NCI-H526 treated with DMSO at 0.1 percent for 48 hours (cell line): ENCODE data around the gene FAM234A.
"Not testable (repeated sequence)": the region's sequence is repeated elsewhere in the genome, so short reads cannot be mapped to it uniquely, and the experiment has no call there.

ENCODE experiments used
- DNase-seq: peaks from one replicate; lab custom pipeline; 2025; lab: John Stamatoyannopoulos, UW

FAM234A gene

DNA sequence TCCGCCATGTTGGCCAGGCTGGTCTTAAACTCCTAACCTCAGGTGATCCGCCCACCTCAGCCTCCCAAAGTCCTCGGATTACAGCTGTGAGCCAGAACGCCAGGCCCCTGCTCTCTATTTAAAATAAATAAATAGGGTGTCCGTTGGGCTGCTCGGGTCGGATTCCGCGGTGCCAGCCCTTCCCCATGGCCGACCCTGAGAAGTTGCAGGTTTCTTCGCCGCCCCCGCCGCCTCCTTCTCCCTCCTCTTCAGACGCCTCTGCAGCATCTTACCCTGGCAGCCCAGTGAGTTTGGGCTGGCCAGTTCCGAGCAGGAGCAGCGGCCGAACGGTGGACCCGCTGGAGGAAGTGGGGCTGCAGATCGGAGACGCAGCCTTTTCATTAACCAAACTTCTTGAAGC, 3.7 kb upstream of the FAM234A start:
- no peak for DNase-seq

DNA sequence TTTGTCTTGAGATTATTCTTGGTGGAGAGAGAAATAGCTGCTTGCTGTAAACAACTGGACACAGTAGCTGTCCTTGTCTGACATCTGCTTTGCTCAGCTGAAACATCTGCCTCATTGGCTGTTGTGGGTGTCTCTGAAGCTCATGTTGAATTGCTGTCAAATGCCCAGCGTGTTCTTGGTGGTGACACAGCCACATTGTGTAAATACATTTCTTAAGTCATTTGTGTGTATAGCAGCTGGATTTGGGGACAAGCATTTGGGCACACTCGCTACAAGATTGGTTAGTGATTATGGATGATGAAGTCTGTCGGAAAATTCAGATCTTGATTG, 5.3 kb downstream of the FAM234A start:
- no peak for DNase-seq

DNA sequence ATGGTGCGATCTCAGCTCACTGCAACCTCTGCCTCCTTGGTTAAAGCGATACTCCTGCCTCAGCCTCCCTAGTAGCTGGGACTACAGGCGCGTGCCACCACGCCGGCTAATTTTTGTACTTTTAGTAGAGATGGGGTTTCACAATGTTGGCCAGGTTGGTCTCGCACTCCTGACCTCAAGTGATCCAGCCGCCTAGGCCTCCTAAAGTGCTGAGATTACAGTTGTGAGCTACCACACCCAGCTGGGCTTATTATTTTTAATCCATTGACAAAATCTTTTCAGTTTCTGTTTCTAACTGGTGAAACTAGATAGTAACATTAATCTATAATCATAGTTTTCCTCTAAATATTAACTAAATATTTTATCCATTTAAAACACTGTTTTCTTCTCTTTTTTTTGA, 5.9 kb downstream of the FAM234A start:
- DNase-seq, result no peak

DNA sequence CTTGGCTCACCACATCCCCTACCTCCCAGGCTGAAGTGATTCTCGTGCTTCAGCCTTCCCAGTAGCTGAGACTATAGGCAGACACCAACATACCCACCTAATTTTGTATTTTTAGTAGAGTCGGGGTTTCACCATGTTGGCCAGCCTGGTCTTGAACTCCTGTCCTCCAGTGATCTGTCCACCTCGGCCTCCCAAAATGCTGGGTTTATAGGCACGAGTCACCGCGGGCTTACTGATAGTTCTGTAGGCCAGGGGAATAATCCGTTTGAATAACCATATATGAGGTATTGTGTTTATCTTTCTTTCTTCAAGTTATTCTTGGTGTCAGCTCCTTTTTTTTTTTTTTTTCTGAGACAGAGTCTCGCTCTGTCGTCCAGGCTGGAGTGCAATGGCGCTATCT, 7.7 kb downstream of the FAM234A start:
- no peak for DNase-seq

DNA sequence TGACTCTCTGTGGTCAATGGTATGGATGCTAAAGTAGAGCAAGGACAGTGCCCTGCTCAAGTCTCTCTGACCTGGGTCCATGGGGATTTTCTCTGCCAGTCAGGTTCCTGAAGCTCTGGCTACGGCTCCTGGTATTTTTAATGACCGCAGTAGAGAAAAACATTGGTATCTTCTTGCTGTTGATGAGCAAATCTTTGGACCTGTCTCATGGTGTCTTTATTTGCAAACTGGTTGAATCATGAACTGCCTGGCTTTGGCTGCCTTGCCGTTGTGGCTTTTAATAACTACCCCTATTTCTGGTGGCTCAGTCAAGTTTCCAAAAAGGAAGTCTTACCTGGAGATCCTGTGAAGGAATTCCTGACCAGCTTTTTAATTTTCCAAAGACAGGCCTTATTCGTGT, 8.7 kb downstream of the FAM234A start:
- no peak for DNase-seq

DNA sequence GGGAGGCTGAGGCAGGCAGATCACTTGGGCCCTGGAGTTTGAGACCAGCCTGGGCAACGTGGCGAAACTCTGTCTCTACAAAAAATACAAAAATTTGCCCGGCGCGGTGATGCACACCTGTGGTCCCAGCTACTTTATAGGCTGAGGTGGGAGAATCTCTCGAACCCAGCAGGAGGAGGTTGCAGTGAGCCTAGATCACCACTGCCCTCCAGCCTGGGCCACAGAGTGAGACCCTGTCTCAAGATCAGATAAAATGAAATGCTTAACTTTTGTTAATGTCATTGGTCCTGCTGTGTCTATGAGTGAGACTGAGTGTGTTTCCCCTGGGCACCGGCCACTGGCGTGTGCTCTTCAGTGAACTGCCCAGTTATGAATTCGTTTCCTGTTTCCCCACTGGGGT, 10.5 kb downstream of the FAM234A start:
- DNase-seq, result no peak

DNA sequence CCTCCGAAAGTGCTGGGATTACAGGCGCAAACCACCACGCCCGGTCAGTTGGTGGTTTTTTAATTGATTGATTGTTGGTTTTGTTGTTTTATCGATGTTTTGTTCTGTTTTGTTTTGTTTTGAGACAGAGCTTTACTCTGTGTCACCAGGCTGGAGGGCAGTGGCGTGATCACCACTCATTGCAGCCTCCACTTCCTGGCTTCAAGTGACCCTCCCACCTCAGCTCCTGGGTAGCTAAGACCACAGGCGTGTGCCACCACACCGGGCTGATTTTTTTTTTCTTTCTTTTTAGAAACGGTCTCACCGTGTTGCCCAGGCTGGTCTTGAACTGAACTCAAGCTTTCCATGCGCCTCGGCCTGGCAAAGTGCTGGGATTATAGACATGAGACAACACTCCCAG, 12.4 kb downstream of the FAM234A start:
- no peak for DNase-seq

DNA sequence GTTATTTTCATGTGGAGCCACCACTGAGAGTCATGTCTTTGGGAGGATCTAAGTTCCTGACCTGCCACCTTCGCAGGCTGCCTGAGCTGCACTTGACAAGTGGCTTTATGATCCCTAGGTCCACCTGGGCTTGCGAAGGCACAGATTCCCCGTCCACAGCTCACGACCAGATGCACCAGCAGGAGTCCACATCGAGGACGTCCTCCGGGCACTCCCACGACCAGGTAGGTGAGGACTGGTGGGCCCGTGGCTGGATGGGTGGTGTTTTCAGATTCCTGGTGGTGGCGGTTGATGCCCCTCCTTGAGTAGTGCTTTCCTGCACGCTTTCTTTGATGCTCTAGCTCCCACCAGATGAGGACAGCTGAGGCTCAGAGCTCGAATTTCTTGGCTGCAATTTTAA, 14.8 kb downstream of the FAM234A start:
- no peak for DNase-seq

DNA sequence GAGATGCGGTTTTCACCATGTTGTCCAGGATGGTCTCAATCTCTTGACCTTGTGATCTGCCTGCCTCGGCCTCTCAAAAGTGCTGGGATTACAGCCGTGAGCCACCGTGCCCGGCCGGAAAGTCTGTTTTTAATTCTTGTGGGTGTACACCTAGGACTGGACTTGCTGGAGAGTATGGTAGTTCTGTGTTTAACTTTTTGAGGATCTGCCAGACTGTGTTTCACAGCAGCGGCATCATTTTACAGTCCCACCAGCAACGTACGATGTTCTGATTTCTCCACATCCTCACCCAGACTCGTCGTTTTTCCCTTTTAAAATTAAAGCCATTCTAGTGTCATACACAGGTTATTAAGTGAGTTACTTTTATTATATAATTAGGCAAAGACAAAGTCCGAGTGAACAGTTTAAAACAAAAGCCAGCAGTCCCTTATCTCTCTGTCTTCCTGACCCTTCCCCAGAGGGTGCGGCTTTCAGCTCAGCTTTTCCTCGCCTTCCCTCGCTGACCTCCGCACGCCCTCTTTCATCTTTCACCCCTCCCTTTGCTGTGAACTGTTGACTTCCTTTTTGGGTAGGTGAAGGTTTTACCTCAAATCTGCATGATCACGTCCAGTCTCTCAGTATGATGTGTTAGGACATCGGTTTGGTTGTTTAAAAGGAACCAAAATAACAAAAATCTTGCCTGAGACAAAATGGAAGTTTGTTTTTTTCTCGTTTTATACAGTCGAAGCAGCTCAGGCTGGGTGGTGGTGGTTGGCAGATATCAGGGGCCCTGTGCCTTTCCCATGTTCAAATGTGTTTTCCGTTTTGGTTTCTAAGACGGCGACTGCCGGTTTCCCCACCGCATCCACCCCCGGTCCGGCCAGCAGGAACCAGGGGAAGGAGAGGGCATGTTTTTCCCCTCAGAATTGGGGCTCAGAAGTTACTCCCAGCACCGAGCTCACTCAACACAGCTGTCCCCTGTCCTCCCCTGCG, 18.0 kb downstream of the FAM234A start:
- no peak for DNase-seq

DNA sequence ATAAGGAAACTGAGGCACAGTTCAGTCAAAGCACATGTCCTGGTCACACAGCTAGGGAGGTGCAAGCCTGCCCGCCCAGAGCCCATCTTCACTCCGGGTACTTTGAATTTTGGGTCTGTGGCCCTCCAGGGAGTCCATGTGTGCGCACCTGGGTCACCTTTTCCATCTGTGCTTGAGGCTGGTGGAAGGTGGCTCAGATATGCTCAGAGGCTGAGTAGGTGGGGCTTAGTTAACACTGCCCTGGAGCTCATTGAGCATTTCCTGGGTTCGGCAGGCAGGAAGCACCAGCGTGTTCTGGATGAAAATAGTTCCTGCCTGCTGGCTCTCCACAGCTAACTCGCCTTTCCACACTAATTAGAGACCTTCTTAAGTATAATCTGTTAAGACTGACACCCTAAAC, 19.2 kb downstream of the FAM234A start:
- no peak for DNase-seq

DNA sequence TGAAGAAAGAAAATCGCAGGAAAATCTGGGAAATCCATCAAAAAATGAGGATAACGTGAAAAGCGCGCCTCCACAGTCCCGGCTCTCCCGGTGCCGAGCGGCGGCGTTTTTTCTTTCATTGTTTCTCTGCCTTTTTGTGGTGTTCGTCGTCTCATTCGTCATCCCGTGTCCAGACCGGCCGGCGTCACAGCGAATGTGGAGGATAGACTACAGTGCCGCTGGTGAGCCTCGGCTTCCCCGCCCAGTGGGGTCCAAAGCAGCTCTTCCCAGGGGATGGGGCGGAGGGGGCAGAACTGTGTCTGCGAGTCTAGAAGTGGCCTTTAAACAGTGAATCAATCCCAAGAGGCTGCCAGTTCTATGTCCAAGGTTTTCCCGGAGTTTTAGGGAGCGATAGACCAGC, 19.8 kb downstream of the FAM234A start:
- no peak for DNase-seq

DNA sequence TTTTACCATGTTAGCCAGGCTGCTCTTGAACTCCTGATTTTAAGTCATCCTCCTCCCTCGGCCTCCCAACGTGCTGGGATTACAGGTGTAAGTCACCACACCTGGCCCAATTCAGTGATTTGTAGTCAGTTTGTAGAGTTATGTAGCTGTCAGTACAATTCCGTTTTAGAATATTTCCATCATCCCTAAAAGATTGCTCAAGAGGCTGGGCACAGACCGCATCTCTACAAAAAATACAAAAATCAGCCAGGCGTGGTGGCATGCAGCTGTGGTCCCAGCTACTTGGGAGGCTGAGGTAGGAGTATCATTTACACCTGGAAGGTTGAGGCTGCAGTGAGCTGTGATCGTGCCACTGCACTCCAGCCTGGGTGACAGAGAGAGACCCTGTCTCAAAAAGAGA, 20.6 kb downstream of the FAM234A start:
- no peak for DNase-seq

DNA sequence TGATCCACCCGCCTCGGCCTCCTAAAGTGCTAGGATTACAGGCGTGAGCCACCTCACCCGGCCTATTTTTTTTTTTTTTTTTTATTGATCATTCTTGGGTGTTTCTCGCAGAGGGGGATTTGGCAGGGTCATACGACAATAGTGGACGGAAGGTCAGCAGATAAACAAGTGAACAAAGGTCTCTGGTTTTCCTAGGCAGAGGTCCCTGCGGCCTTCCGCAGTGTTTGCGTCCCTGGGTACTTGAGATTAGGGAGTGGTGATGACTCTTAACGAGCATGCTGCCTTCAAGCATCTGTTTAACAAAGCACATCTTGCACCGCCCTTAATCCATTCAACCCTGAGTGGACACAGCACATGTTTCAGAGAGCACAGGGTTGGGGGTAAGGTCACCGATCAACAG, 23.5 kb downstream of the FAM234A start:
- DNase-seq, result not testable (repeated sequence)

DNA sequence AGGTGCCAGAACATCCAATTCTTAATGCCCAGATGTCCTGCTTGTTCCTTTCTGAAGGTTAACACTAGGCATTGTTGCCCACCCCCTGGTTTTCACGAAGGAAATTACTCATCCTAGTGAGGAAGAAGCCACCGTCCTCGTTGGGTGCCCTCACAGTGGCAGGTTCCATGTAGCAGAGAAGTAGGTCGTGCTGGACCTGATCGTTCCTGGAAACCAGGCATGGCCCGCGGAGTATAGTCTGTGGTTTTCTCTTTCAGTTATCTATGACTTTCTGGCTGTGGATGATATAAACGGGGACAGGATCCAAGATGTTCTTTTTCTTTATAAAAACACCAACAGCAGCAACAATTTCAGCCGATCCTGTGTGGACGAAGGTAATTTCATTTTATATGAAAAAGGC, 24.6 kb downstream of the FAM234A start:
- DNase-seq, result no peak

DNA sequence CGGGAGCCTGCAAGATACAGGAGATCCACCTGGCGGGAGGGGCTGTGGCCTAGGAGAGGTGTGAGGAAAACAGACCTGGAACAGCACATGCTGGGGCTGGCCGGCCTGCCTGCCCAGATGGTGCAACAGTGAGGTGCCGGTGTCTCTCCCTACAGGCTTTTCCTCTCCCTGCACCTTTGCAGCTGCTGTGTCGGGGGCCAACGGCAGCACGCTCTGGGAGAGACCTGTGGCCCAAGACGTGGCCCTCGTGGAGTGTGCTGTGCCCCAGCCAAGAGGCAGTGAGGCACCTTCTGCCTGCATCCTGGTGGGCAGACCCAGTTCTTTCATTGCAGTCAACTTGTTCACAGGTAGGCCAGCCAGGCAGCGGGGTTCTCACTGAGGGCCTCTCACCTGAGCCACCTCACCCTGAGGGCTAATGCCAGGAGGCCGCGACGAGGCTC, 25.2 kb downstream of the FAM234A start:
- no peak for DNase-seq

DNA sequence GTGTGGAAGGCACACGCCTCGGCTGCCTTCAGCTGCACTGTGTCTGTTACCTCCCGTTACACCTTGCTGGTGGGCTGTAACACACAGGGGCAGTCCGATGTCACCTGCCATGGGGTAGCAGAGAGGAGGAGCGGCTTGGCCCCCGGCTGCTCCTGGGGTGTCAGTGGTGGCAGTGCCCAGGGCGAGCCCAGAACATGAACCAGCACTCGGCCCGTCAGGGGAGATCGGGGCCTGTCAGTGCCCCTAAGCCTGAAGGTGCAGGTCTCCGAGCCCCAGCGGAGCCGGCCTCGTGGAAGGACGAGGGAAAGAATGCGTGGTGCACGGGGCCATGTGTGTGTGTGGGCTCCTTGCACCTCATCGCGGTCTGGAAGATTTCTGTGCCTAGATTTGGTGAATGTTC, 25.7 kb downstream of the FAM234A start:
- DNase-seq, result no peak

DNA sequence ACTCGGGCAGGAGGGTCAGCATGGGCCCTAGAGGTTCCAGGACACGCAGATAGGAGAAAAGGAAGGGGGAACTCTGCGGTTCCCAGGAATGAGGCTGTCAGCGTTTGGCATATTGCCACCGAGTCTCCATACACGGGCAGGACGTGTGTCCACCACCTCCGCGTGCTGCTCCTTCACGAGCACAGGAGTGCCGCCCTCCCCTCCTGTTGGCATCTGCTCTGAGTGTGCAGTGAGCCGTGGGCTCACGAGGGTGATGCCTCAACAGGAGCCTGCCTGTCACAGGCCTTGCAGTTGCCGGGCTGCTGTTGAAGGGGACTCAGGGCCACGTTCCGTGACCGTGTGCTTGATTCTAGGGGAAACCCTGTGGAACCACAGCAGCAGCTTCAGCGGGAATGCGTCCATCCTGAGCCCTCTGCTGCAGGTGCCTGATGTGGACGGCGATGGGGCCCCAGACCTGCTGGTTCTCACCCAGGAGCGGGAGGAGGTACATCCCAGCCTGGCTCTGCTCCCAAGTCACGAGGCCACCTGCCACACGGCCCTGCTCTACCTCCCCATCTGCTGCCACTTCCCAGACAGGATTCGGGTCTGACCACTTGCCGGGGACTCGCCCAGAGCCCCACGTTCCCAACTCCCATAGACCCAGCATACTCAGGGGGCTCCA, 26.5 kb downstream of the FAM234A start:
- no peak for DNase-seq

DNA sequence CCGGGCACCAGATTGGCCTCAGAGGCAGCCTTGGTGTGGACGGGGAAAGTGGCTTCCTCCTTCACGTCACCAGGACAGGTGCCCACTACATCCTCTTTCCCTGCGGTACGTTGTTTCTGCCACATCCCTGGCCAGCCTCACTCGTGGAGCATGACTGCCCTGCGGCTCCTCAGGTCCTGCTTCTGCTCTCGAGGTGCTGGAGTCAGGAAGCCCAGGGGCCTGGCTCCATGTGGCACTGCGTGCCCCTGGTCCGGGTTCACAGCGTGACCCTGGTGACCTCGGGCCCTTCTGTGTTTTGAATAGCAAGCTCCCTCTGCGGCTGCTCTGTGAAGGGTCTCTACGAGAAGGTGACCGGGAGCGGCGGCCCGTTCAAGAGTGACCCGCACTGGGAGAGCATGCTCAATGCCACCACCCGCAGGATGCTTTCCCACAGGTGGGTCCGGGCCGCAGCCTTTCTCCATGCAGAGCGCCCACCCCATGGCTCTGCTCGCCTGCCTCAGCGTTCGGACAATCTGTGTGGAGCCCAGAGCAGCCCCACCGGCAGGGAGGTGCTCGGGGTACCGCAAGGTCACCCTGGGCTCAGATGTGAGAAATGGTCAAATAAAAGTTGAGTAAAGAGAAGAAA, 27.6 kb downstream of the FAM234A start:
- no peak for DNase-seq

DNA sequence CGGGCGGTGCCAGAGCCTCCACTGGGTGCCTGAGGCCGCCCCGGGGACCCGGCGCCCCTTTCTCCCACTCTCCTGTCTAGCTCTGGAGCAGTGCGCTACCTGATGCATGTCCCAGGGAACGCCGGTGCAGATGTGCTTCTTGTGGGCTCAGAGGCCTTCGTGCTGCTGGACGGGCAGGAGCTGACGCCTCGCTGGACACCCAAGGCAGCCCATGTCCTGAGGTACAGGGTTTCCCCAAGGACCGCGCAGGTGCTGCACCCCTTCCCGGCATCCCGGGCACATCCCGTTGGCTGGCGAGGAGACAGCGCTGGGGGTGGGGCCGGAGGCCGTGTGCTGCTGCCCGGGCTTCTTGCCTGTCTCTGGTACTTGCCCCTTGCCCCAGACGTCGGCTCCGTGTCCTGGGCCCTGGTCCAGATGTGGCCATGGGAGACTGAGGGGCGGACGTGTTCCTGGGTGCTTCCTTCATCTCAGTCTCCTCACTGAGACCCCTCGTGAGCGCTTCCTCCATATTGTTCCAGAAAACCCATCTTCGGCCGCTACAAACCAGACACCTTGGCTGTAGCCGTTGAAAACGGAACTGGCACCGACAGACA, 28.7 kb downstream of the FAM234A start:
- DNase-seq, result no peak

DNA sequence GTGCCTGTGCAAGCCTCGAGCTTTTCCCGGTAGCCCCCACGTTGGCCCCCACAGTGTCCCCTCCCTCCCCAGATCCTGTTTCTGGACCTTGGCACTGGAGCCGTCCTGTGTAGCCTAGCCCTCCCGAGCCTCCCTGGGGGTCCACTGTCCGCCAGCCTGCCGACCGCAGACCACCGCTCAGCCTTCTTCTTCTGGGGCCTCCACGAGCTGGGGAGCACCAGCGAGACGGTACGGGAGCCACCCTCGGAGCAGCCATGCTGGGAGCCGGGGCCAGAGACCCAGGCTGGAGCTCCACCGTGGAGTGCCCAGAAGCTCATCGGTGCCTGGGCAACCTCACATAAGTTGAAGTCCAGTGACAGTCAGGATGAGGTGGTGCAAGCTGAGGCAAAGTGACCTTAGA, 29.3 kb downstream of the FAM234A start:
- no peak for DNase-seq

DNA sequence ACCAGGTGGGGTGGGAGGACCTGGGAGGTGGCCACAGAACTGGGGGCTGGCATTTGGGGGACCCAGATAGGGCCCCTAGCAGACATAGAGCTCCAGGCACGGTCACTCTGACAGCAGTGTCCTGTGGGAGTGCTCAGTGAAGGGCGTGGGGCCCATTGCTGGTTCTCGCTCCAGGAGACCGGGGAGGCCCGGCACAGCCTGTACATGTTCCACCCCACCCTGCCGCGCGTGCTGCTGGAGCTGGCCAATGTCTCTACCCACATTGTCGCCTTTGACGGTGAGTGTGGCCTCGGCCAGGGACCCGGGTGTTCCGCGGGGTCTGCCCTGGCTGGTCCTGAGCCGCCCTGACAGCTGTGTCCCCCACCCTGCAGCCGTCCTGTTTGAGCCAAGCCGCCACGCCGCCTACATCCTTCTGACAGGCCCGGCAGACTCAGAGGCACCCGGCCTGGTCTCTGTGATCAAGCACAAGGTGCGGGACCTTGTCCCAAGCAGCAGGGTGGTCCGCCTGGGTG, 29.9 kb downstream of the FAM234A start:
- no peak for DNase-seq

DNA sequence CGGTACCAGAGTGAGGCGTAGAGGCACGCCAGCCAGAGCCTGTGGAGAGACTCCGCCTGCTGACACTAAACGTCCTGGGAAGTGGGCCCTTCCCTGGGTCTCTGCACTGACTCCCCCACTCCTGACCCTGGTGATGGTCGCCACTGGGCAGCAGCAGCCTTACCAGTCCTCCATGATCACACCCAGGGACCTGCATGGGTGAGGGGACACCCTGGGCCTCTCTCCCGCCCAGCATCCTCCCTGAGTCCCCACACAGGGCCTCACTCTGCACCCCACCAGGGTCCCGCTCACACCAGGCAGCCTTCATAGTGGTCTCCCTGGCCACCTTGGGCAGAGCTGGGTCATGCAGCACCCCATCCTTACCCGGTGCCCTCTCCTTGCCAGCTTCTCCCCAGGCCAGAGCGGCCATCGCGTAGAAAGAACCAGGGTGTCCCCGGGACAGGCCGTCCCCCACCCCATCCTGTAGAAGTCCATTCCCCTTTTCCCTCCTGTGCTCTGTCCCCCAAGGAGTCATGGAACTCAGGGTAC, 30.4 kb downstream of the FAM234A start:
- no peak for DNase-seq
